GM18502 (cell line): ENCODE results near the gene ADH1C.

Source experiments
- ATAC-seq: cut with Tn5 transposase; IDR thresholded peaks from one replicate; pipeline ENCODE4 v1.9.1; 2021; ENCODE audit warnings: mild to moderate bottlenecking; ENCODE audit not compliant: unreplicated experiment, poor library complexity

ADH1C gene

DNA sequence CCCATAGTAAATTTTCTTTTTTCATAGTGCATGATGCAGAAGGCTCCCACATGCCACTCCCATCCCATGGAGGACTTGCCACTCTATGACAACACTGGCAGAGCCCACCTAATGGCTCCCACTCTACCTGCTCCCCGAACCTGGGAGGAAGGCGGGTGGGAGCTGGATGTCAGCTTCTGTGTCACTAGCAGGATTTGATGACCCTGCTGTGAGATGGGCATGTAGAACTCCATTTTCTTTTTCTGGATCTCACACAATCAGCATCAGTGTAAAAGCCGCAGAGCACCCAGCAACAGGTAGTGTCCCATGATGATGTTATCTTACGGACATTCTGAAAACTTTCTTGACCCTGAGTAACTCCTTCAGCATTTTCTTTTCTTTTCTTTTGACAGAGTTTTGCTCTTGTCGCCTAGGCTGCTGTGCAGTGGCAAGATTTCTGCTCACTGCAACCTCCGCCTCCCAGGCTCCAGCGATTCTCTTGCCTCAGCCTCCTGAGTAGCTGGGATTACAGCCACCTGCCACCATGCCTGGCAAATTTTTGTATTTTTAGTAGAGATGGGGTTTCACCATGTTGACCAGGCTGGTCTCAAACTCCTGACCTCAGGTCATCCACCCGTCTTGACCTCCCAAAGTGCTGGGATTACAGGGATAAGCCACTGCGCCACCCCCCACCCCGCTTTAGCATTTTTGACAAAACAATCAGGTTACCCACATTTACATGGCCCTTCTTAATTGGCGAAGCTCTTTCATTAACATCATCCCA lies 46.7 kb downstream of the ADH1C start:
- ATAC-seq = no peak

- ATAC-seq = no peak
These were observed 51.0 kb downstream of the ADH1C start for GRCh38 chr4:99301376-99302164.

DNA sequence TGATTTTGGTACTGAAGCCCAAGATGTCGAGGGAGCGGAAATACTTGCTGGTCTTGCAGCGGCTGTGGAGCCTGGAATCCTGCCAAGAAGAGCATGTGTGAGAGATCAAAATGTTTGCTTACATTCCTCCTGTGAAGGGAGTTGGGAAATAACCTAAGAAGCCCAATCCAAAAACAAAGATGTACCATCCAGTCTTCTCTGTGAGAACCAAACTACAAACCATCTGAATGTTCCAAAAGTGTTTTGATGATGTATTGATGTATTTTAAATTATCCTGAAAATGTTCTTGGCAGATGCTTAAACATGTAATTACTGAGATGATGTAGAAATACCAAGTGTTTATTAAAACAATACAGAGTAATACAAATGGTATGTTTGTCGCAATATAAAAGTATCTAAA lies 51.6 kb downstream of the ADH1C start:
- ATAC-seq = no peak

DNA sequence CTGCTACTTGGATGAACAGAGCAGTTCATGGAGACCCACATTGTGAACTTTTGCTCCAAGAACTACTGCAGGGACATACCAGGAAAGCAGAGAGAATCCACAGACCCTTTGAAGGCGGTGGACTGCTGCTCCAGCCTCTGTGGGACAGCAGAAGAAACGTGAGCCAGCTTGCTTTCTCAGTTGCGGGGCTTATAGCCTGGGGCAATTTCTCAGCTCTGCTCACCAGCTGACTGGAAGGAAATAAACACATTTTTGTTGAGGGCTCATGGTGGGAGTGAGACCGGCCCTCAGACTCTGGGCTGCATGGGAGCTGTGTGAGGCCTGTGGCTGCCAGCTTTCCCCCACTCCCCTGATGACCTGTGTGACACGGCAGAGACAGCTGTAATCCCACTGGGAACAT lies 59.2 kb downstream of the ADH1C start:
- ATAC-seq = no peak

- ATAC-seq = no peak
These were observed 61.4 kb downstream of the ADH1C start, which contains the start of gene ADH1A for GRCh38 chr4:99290848-99291786. ADH1A (minus strand) TSS chr4:99290985; CDS start chr4:99290914, 71 bp downstream.
